PC-9 (cell line): ENCODE measurements around the gene ATL1. TPM values are rescaled to one million over a fixed set of nuclear protein-coding genes. Genes with fewer than 3 reads are reported as not detected.
A peak's percentile ranks its signal among the peaks of the same experiment; 100 is the strongest.
"Not testable (repeated sequence)": the region's sequence is repeated elsewhere in the genome, so short reads cannot be mapped to it uniquely, and the experiment has no call there.

Experiments
- BruUV-seq: library from RNA; stranded (reverse); fragments of 400-500 nt; replicated peaks from 2 replicates; lab custom pipeline; 2021; lab: Mats Ljungman, UMichigan
- CTCF ChIA-PET: fragments of 300-600 bp; sonication (Branson Sonifier 250); formaldehyde crosslinking; loops from one replicate; lab custom pipeline; 2022; ENCODE audit warnings: antibody characterized with exemption; lab: Charles Lee
- POLR2A ChIA-PET: fragments of 300-600 bp; sonication (Branson Sonifier 250); formaldehyde crosslinking; loops from one replicate; lab custom pipeline; 2022; ENCODE audit warnings: antibody characterized with exemption; ENCODE audit not compliant: unreplicated experiment; lab: Charles Lee
- DNase-seq, 2 experiments: peaks; one replicate each; pipeline versions ENCODE4 v3.0.0 to v3.0.0-alpha.2; 2015 to 2022; ENCODE audit warnings: mixed read lengths in 1 of 2
- H2AFZ ChIP-seq: fragments of 200-600 bp; sonication (generic); 2 replicates; pipeline ENCODE4 v1.8.1; 2017; ENCODE audit warnings: antibody characterized with exemption
- H3F3A ChIP-seq: fragments of 200-600 bp; sonication (generic); 2 replicates; pipeline ENCODE4 v1.8.1; 2017; ENCODE audit warnings: antibody characterized with exemption, mild to moderate bottlenecking, low read depth; ENCODE audit not compliant: insufficient read depth
- H3K27ac ChIP-seq: fragments of 200-600 bp; sonication (generic); 2 replicates; pipeline ENCODE4 v1.6.1; 2016; ENCODE audit warnings: mixed run types
- H3K27me3 ChIP-seq: fragments of 200-600 bp; sonication (generic); 2 replicates; pipeline ENCODE4 v1.6.1; 2016; ENCODE audit warnings: low read depth, mixed run types; ENCODE audit not compliant: insufficient read depth
- H3K36me3 ChIP-seq: fragments of 200-600 bp; sonication (generic); 2 replicates; pipeline ENCODE4 v1.6.1; 2016; ENCODE audit warnings: low read depth, mixed run types
- H3K4me1 ChIP-seq: fragments of 200-600 bp; sonication (generic); replicated peaks from 2 replicates; pipeline ENCODE4 v1.6.1; 2016; ENCODE audit warnings: mixed run types; ENCODE audit not compliant: insufficient read depth
- H3K4me2 ChIP-seq: fragments of 200-600 bp; sonication (generic); 2 replicates; pipeline ENCODE4 v1.6.1; 2017; ENCODE audit warnings: mixed run types
- H3K4me3 ChIP-seq: fragments of 200-600 bp; sonication (generic); 2 replicates; pipeline ENCODE4 v1.6.1; 2016; ENCODE audit warnings: mixed run types
- H3K79me2 ChIP-seq: fragments of 200-600 bp; sonication (generic); 2 replicates; pipeline ENCODE4 v1.6.1; 2017; ENCODE audit warnings: low read depth, mixed run types
- H3K9me2 ChIP-seq: fragments of 200-600 bp; sonication (generic); 2 replicates; pipeline ENCODE4 v1.8.1; 2017; ENCODE audit warnings: mild to moderate bottlenecking; ENCODE audit not compliant: insufficient read depth
- H3K9me3 ChIP-seq: fragments of 200-600 bp; sonication (generic); 2 replicates; pipeline ENCODE4 v1.8.1; 2016; ENCODE audit warnings: low read depth; ENCODE audit not compliant: insufficient read depth
- H4K20me1 ChIP-seq: fragments of 200-600 bp; sonication (generic); 2 replicates; pipeline ENCODE4 v1.8.1; 2017; ENCODE audit not compliant: insufficient read depth
- EZH2 ChIP-seq: fragments of 200-600 bp; sonication (generic); IDR thresholded peaks from 2 replicates; pipeline ENCODE4 v1.8.0; 2017; ENCODE audit warnings: antibody characterized with exemption, low read depth
- intact Hi-C: fragments of 100-400 bp; cut with micrococcal nuclease; formaldehyde crosslinking; loops from one replicate; pipeline ENCODE4 v1.10.0; 2022; ENCODE audit not compliant: unreplicated experiment
- total RNA-seq: library from RNA; stranded (reverse); gene quantifications from 2 replicates; pipeline ENCODE4 v1.2.3, GENCODE V29; 2021
- TF ChIP-seq, protein P1 (sequence below): fragments of 200-600 bp; sonication (generic); conservative IDR thresholded peaks from 2 replicates; pipeline ENCODE4 v1.6.1; 2017; ENCODE audit warnings: mixed run types, antibody characterized with exemption, mild to moderate bottlenecking, moderate library complexity

The ATL1 gene
- total RNA-seq, 1 experiment from 2014 or later = 4.3 TPM

DNA sequence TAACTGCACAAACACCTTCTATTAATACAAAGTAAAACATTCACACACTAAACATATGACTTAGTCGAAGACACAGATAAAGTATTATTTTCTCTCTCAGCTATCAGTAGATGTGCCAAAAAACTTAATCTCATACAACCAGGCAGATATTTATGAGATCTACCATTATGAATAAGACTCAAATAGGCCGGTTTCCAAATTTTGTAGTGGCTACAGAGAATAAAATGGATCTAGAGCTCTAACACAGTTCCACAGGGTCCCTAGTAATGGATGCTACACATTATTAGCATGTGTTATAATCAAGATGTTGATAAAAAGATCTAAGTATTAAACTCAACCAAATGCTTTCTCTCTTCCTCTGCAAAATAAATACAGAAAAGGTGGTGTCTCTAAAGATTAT, 97.8 kb downstream of the ATL1 start:
- intact Hi-C loops = no loop called here
- peaks cover 68% of the 10 kb centered on the region for H3K79me2 ChIP-seq
- no peak overlapping the region for H3K27ac ChIP-seq
- TF ChIP-seq EZH2 = no peak
- TF ChIP-seq, protein P1, sequence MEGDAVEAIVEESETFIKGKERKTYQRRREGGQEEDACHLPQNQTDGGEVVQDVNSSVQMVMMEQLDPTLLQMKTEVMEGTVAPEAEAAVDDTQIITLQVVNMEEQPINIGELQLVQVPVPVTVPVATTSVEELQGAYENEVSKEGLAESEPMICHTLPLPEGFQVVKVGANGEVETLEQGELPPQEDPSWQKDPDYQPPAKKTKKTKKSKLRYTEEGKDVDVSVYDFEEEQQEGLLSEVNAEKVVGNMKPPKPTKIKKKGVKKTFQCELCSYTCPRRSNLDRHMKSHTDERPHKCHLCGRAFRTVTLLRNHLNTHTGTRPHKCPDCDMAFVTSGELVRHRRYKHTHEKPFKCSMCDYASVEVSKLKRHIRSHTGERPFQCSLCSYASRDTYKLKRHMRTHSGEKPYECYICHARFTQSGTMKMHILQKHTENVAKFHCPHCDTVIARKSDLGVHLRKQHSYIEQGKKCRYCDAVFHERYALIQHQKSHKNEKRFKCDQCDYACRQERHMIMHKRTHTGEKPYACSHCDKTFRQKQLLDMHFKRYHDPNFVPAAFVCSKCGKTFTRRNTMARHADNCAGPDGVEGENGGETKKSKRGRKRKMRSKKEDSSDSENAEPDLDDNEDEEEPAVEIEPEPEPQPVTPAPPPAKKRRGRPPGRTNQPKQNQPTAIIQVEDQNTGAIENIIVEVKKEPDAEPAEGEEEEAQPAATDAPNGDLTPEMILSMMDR = no peak
- no peaks in the 10 kb centered on the region for H3F3A ChIP-seq
- BruUV-seq = no TSS peak
- no peak overlapping the region for H3K4me2 ChIP-seq
- CTCF ChIA-PET = interaction anchor here (0.6 kb wide), 1 partner anchor 117 kb away, joined by 4 read pairs; no protein-coding TSS in a partner anchor
- peaks cover 14% of the 10 kb centered on the region for H3K36me3 ChIP-seq
- POLR2A ChIA-PET = no interaction called here
- no peaks in the 10 kb centered on the region for H4K20me1 ChIP-seq
- H3K9me3 ChIP-seq = peaks cover 5% of the 10 kb centered on the region; the same call in 1 of the 2 replicates
- H3K4me3 ChIP-seq = no peak overlapping the region
- no peaks in the 10 kb centered on the region for H3K9me2 ChIP-seq
- H3K27me3 ChIP-seq = no peaks in the 10 kb centered on the region
- H3K4me1 ChIP-seq = peaks cover 9% of the 10 kb centered on the region
- no peak for DNase-seq
- no peak overlapping the region for H2AFZ ChIP-seq

DNA sequence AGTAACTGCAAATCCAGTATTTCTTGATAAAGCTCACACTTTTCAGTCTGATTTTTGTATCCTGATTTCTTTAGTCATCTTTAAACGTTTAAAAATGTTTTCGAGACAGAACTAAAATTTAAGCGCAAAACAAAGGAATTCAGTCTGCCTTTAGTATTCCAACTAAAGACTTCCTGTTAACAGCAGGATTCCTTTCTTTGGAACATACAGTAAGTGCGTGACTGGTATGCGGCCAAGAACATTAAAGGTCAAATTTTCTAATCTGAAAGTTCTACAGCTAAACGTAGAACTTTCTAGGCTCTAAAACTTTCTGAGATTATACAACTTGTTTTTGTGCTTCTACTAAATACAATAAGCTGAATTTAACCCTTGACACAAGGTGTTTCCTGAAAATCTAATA, 98.3 kb downstream of the ATL1 start:
- no peak overlapping the region for H3K4me2 ChIP-seq
- peaks cover 14% of the 10 kb centered on the region for H3K36me3 ChIP-seq
- peaks cover 5% of the 10 kb centered on the region; the same call in 1 of the 2 replicates for H3K9me3 ChIP-seq
- H3K9me2 ChIP-seq = no peaks in the 10 kb centered on the region
- H3K27ac ChIP-seq = no peak overlapping the region
- H3K4me3 ChIP-seq = no peak overlapping the region
- no TSS peak for BruUV-seq
- no peaks in the 10 kb centered on the region for H3K27me3 ChIP-seq
- POLR2A ChIA-PET = no interaction called here
- peaks cover 64% of the 10 kb centered on the region for H3K79me2 ChIP-seq
- no peaks in the 10 kb centered on the region for H3F3A ChIP-seq
- TF ChIP-seq, protein P1 = no peak
- no peak for TF ChIP-seq EZH2
- no peaks in the 10 kb centered on the region for H4K20me1 ChIP-seq
- H2AFZ ChIP-seq = no peak overlapping the region
- DNase-seq = no peak
- intact Hi-C loops = no loop called here
- CTCF ChIA-PET = interaction anchor here (0.6 kb wide), 1 partner anchor 117 kb away, joined by 4 read pairs; no protein-coding TSS in a partner anchor
- H3K4me1 ChIP-seq = peaks cover 9% of the 10 kb centered on the region

DNA sequence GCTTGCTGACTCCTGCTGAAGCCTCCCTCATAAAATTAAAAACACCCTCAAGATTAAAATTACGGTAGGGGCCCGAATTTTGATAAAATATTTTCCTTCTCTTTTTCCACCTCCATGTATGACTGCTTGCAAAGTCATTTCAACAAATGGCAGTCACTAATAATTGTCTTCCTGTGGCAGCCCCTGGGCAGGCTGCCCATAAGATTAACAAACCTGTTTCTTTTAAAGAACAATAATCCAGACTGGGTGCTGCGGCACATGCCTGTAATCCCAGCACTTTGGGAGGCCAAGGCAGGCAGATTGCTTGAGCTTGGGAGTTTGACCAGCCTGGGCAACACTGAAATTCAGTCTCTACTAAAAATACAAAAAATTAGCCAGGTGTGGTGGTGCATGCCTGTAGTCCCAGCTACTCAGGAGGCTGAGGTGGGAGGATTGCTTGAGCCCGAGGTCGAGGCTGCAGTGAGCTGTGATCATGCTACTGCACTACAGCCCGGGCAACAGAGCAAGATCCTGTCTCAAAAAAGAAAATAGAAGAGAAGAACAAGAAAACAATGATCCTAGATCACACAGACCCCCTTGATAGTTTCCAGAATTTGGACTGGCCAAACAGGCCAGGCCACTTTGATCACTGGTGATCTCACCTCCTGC, 99.5 kb downstream of the ATL1 start:
- TF ChIP-seq, protein P1 = no peak
- no peak for TF ChIP-seq EZH2
- CTCF ChIA-PET = no interaction called here
- Histone ChIP-seq H4K20me1 (no peaks in the 10 kb centered on the region), H3K27me3 (no peaks in the 10 kb centered on the region), H3K36me3 (peaks cover 23% of the 10 kb centered on the region), H3K79me2 (peaks cover 64% of the 10 kb centered on the region), H3K4me2 (no peak overlapping the region), H2AFZ (no peak overlapping the region), H3K9me2 (no peaks in the 10 kb centered on the region), H3K27ac (no peak overlapping the region), H3K4me3 (no peak overlapping the region), H3K4me1 (peaks cover 9% of the 10 kb centered on the region), H3K9me3 (peaks cover 5% of the 10 kb centered on the region; the same call in 1 of the 2 replicates), H3F3A (no peaks in the 10 kb centered on the region)
- no TSS peak for BruUV-seq
- intact Hi-C loops = no loop called here
- POLR2A ChIA-PET = no interaction called here
- DNase-seq = no peak

DNA sequence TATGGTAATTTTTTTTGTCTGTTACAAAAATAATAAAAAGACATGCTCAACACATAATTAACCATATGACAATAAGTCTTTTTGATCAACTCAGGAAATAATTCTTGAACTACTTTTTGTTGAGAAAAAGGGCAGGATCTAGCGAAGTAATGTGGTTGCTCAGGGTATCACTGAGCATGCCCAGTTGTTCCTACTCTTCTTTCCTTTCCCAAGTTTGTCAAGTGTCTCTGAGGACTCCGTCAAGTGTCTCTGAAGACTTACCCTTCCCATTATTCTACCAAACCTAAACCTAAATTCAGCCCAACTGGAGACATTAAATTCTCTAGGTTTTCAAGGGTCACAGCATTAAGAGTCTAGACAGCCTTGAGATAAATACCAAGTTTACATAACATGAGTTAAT, 104.6 kb downstream of the ATL1 start:
- CTCF ChIA-PET, intact Hi-C loops, POLR2A ChIA-PET: not testable (repeated sequence)

DNA sequence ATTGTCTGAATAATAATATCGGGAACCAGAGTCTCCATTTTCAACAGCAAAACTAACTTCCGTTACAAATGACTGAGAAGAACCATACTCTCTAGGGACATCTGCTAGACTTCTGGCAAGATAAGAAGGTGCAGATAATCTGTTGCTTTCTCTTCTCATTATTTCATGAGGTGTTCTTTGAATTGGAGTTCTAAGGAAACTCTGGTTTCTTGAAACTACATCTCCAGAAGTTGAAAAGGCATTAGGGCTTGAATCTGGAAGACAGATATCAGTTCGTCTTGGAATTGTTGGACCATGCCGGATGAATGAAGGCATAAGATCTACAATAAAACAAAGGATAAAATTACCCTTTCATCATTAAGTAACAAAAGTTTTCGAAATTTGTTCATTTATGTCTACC, 105.4 kb downstream of the ATL1 start:
- POLR2A ChIA-PET, H3K9me3 ChIP-seq, H3K27ac ChIP-seq, BruUV-seq, H3K27me3 ChIP-seq, H2AFZ ChIP-seq, H3K9me2 ChIP-seq, intact Hi-C loops, CTCF ChIA-PET, H4K20me1 ChIP-seq, DNase-seq: not testable (repeated sequence)
- H3K36me3 ChIP-seq = peaks cover 27% of the 10 kb centered on the region
- peak overlapping the region; percentile 95 for H3K4me2 ChIP-seq
- H3K4me1 ChIP-seq = peaks cover 26% of the 10 kb centered on the region
- peaks cover 17% of the 10 kb centered on the region; the same call in 1 of the 2 replicates for H3F3A ChIP-seq
- H3K79me2 ChIP-seq = peaks cover 56% of the 10 kb centered on the region
- peak overlapping the region; percentile 99; the same call in 1 of the 2 replicates for H3K4me3 ChIP-seq

More for the DNA sequence above, 104.6 kb downstream of the ATL1 start:
- not testable (repeated sequence) for H3K4me3 ChIP-seq, H3K9me3 ChIP-seq, H3K9me2 ChIP-seq, BruUV-seq, H3K27ac ChIP-seq, H4K20me1 ChIP-seq, H2AFZ ChIP-seq, DNase-seq, H3K27me3 ChIP-seq
- H3K4me1 ChIP-seq = peaks cover 32% of the 10 kb centered on the region
- peaks cover 63% of the 10 kb centered on the region for H3K79me2 ChIP-seq
- H3F3A ChIP-seq = peaks cover 17% of the 10 kb centered on the region; the same call in 1 of the 2 replicates
- H3K4me2 ChIP-seq = 0 out of 2 replicates have a peak overlapping the region, but pooled peaks have one; percentile 26
- H3K36me3 ChIP-seq = peaks cover 27% of the 10 kb centered on the region
